ENCODE results near the gene RPS6KB1.
"Not testable (repeated sequence)": the region's sequence is repeated elsewhere in the genome, so short reads cannot be mapped to it uniquely, and the experiment has no call there.

Gene RPS6KB1

GRCh38 chr17:59930768-59931167 is 37.8 kb downstream of the RPS6KB1 start:
- in situ Hi-C loops (cut with HindIII; ENCODE audit: low sequenced_read_pairs) = not testable (repeated sequence)

GRCh38 chr17:59933317-59933716 is 40.4 kb downstream of the RPS6KB1 start:
- in situ Hi-C loops (cut with HindIII; ENCODE audit: low sequenced_read_pairs) = not testable (repeated sequence)

GRCh38 chr17:59940697-59941096 is 47.8 kb downstream of the RPS6KB1 start:
- in situ Hi-C loops (cut with HindIII; ENCODE audit: low sequenced_read_pairs) = loop anchor here (10.0 kb wide), 1 partner anchor 94 kb away; no protein-coding TSS in a partner anchor

GRCh38 chr17:59941131-59941530 is 48.2 kb downstream of the RPS6KB1 start:
- in situ Hi-C loops (cut with HindIII; ENCODE audit: low sequenced_read_pairs) = loop anchor here (10.0 kb wide), 1 partner anchor 94 kb away; no protein-coding TSS in a partner anchor

- in situ Hi-C loops (cut with HindIII; ENCODE audit: low sequenced_read_pairs) = loop anchor here (10.0 kb wide), 1 partner anchor 88 kb away; no protein-coding TSS in a partner anchor
Observed at GRCh38 chr17:59946433-59946832, 53.5 kb downstream of the RPS6KB1 start.

GRCh38 chr17:59947310-59947709 is 54.4 kb downstream of the RPS6KB1 start:
- in situ Hi-C loops (cut with HindIII; ENCODE audit: low sequenced_read_pairs) = loop anchor here (10.0 kb wide), 1 partner anchor 87 kb away; no protein-coding TSS in a partner anchor

- in situ Hi-C loops (cut with HindIII; ENCODE audit: low sequenced_read_pairs) = no loop called here
Observed at GRCh38 chr17:59950049-59950448, 57.1 kb downstream of the RPS6KB1 start.

GRCh38 chr17:59954856-59955255 is 61.9 kb downstream of the RPS6KB1 start:
- in situ Hi-C loops (cut with HindIII; ENCODE audit: low sequenced_read_pairs) = no loop called here

- in situ Hi-C loops (cut with HindIII; ENCODE audit: low sequenced_read_pairs) = not testable (repeated sequence)
Observed at GRCh38 chr17:59959574-59959973, 66.7 kb downstream of the RPS6KB1 start.

GRCh38 chr17:59962739-59963318 is 69.9 kb downstream of the RPS6KB1 start:
- in situ Hi-C loops (cut with HindIII; ENCODE audit: low sequenced_read_pairs) = no loop called here

- in situ Hi-C loops (cut with HindIII; ENCODE audit: low sequenced_read_pairs) = no loop called here
Observed at GRCh38 chr17:59963738-59964481, 71.0 kb downstream of the RPS6KB1 start.

GRCh38 chr17:59964482-59965328 is 71.8 kb downstream of the RPS6KB1 start, which contains the start of gene RNFT1:
TSS of gene RNFT1 (minus strand) at chr17:59964740. CDS start at chr17:59964663, 77 bp downstream.
- in situ Hi-C loops (cut with HindIII; ENCODE audit: low sequenced_read_pairs) = no loop called here

- in situ Hi-C loops (cut with HindIII; ENCODE audit: low sequenced_read_pairs) = not testable (repeated sequence)
Observed at GRCh38 chr17:59971771-59972170, 78.8 kb downstream of the RPS6KB1 start.

GRCh38 chr17:59972778-59973177 is 79.9 kb downstream of the RPS6KB1 start:
- in situ Hi-C loops (cut with HindIII; ENCODE audit: low sequenced_read_pairs) = no loop called here

GRCh38 chr17:59973483-59973882 is 80.6 kb downstream of the RPS6KB1 start:
- in situ Hi-C loops (cut with HindIII; ENCODE audit: low sequenced_read_pairs) = not testable (repeated sequence)

GRCh38 chr17:59975166-59975565 is 82.2 kb downstream of the RPS6KB1 start:
- in situ Hi-C loops (cut with HindIII; ENCODE audit: low sequenced_read_pairs) = not testable (repeated sequence)

- in situ Hi-C loops (cut with HindIII; ENCODE audit: low sequenced_read_pairs) = not testable (repeated sequence)
Observed at GRCh38 chr17:59996608-59997007, 103.7 kb downstream of the RPS6KB1 start.

All from endothelial cell of hepatic sinusoid (primary cell).